ENCODE results near the gene ZBTB22. TPM values are rescaled to one million over a fixed set of nuclear protein-coding genes. Genes with fewer than 3 reads are reported as not detected.

ZBTB22 gene
- total and polyA plus RNA-seq, 4 donors: 16.4 to 25.7 (median 20.9) TPM

- Histone ChIP-seq H3K27ac (ENCODE audit: low read depth in 1 of 2, low read length in 1 of 2) (no peak overlapping the region), H3K9me3 (ENCODE audit: control insufficient read depth in 4 of 4, insufficient read depth in 3 of 4, low read length in 3 of 4) (no peaks in the 10 kb centered on the region), H3K36me3 (ENCODE audit: control insufficient read depth in 4 of 4, insufficient read depth in 4 of 4, low read length in 4 of 4) (peaks cover 11 to 42% (median 24%) of the 10 kb centered on the region in 4 donors), H3K9ac (ENCODE audit: insufficient read depth in 1 of 2, low read length in 2 of 2) (no peak overlapping the region), H3K4me1 (ENCODE audit: control insufficient read depth in 5 of 5, insufficient read depth in 5 of 5, low read length in 5 of 5) (peaks cover 0 to 16% (median 10%) of the 10 kb centered on the region in 5 donors), H3K4me3 (no peak overlapping the region), H3K27me3 (ENCODE audit: control insufficient read depth in 3 of 3, insufficient read depth in 3 of 3, low read length in 2 of 3) (no peaks in the 10 kb centered on the region)
- WGBS, 2 donors: 68 to 81% methylated on average over 10 of the region's 10 CpGs
- ATAC-seq (ENCODE audit: insufficient read depth, low FRiP score) (no peak), DNase-seq (no peak)
- TF ChIP-seq, protein P1, sequence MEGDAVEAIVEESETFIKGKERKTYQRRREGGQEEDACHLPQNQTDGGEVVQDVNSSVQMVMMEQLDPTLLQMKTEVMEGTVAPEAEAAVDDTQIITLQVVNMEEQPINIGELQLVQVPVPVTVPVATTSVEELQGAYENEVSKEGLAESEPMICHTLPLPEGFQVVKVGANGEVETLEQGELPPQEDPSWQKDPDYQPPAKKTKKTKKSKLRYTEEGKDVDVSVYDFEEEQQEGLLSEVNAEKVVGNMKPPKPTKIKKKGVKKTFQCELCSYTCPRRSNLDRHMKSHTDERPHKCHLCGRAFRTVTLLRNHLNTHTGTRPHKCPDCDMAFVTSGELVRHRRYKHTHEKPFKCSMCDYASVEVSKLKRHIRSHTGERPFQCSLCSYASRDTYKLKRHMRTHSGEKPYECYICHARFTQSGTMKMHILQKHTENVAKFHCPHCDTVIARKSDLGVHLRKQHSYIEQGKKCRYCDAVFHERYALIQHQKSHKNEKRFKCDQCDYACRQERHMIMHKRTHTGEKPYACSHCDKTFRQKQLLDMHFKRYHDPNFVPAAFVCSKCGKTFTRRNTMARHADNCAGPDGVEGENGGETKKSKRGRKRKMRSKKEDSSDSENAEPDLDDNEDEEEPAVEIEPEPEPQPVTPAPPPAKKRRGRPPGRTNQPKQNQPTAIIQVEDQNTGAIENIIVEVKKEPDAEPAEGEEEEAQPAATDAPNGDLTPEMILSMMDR (IDR thresholded peaks at IDR 0.05; ENCODE audit: control extremely low read depth, extremely low read depth): no peak
Observed at GRCh38 chr6:33294086-33294823, 23.3 kb downstream of the ZBTB22 start.

- ATAC-seq (ENCODE audit: insufficient read depth, low FRiP score) (no peak), DNase-seq (no peak)
- Histone ChIP-seq H3K4me1 (ENCODE audit: control insufficient read depth in 5 of 5, insufficient read depth in 5 of 5, low read length in 5 of 5) (peaks cover 0 to 21% (median 14%) of the 10 kb centered on the region in 5 donors), H3K4me3 (no peak overlapping the region), H3K9me3 (ENCODE audit: control insufficient read depth in 4 of 4, insufficient read depth in 3 of 4, low read length in 3 of 4) (no peaks in the 10 kb centered on the region), H3K27ac (ENCODE audit: low read depth in 1 of 2, low read length in 1 of 2) (no peak overlapping the region), H3K9ac (ENCODE audit: insufficient read depth in 1 of 2, low read length in 2 of 2) (no peak overlapping the region), H3K27me3 (ENCODE audit: control insufficient read depth in 3 of 3, insufficient read depth in 3 of 3, low read length in 2 of 3) (no peaks in the 10 kb centered on the region), H3K36me3 (ENCODE audit: control insufficient read depth in 4 of 4, insufficient read depth in 4 of 4, low read length in 4 of 4) (peaks cover 11 to 42% (median 24%) of the 10 kb centered on the region in 4 donors)
- 91 to 93% methylated on average over 16 of the region's 16 CpGs for WGBS, 2 donors
- TF ChIP-seq, protein P1 (IDR thresholded peaks at IDR 0.05; ENCODE audit: control extremely low read depth, extremely low read depth): no peak
Observed at GRCh38 chr6:33292996-33293682, 24.4 kb downstream of the ZBTB22 start.

- Histone ChIP-seq H3K4me1 (ENCODE audit: control insufficient read depth in 5 of 5, insufficient read depth in 5 of 5, low read length in 5 of 5) (peaks cover 0 to 16% (median 15%) of the 10 kb centered on the region in 5 donors), H3K27me3 (ENCODE audit: control insufficient read depth in 3 of 3, insufficient read depth in 3 of 3, low read length in 2 of 3) (no peaks in the 10 kb centered on the region), H3K4me3 (peak overlapping the region; percentile 86), H3K9ac (ENCODE audit: insufficient read depth in 1 of 2, low read length in 2 of 2) (no peak overlapping the region), H3K9me3 (ENCODE audit: control insufficient read depth in 4 of 4, insufficient read depth in 3 of 4, low read length in 3 of 4) (no peaks in the 10 kb centered on the region), H3K36me3 (ENCODE audit: control insufficient read depth in 4 of 4, insufficient read depth in 4 of 4, low read length in 4 of 4) (peaks cover 15 to 45% (median 28%) of the 10 kb centered on the region in 4 donors), H3K27ac (ENCODE audit: low read depth in 1 of 2, low read length in 1 of 2) (peak overlapping the region in 1 of 2 donors; percentile 41)
- TF ChIP-seq, protein P1 (IDR thresholded peaks at IDR 0.05; ENCODE audit: control extremely low read depth, extremely low read depth): no peak
- ATAC-seq (ENCODE audit: insufficient read depth, low FRiP score) (no peak), DNase-seq (no peak)
- WGBS, 2 donors: 65 to 68% methylated on average over 7 of the region's 7 CpGs
Observed at GRCh38 chr6:33290459-33290858, 27.1 kb downstream of the ZBTB22 start.
